H1 (cell line): ENCODE data around the gene PCCA. TPM values are rescaled to one million over a fixed set of nuclear protein-coding genes. Genes with fewer than 3 reads are reported as not detected.
"Not testable (repeated sequence)": the region's sequence is repeated elsewhere in the genome, so short reads cannot be mapped to it uniquely, and the experiment has no call there.

Source experiments
- CTCF ChIA-PET: fragments of 300-600 bp; sonication (Branson Sonifier 250); formaldehyde crosslinking; loops from one replicate; lab custom pipeline; 2021; ENCODE audit not compliant: partially characterized antibody; lab: Charles Lee
- POLR2A ChIA-PET: fragments of 300-600 bp; sonication (Branson Sonifier 250); formaldehyde crosslinking; loops from one replicate; lab custom pipeline; 2021; ENCODE audit warnings: inconsistent platforms; ENCODE audit not compliant: partially characterized antibody; lab: Charles Lee
- DNase-seq, 2 experiments: peaks; one replicate each; pipeline versions ENCODE4 v3.0.0 to v3.0.0-alpha.2; 2010 to 2022; ENCODE audit warnings: low spot score in 2 of 2, low read depth in 1 of 2, mixed read lengths in 1 of 2
- FAIRE-seq: peaks from 2 replicates; lab custom pipeline; 2011; peaks lifted over from hg19 to GRCh38; lab: Jason Lieb, UNC
- H2AFZ ChIP-seq: 2 replicates; pipeline ENCODE4 v1.8.1; 2012; ENCODE audit warnings: low read length, inconsistent platforms
- H2AK5ac ChIP-seq: 2 replicates; pipeline ENCODE4 v1.6.1; 2013; ENCODE audit warnings: low read depth, low read length
- H2BK120ac ChIP-seq: replicated peaks from 2 replicates; pipeline ENCODE3; 2013; ENCODE audit warnings: low read depth, low read length, inconsistent platforms
- H2BK12ac ChIP-seq: 2 replicates; pipeline ENCODE4 v1.6.1; 2013; ENCODE audit warnings: low read depth, low read length
- H2BK15ac ChIP-seq: 2 replicates; pipeline ENCODE4 v1.6.1; 2013; ENCODE audit warnings: low read length
- H2BK20ac ChIP-seq: 2 replicates; pipeline ENCODE4 v1.6.1; 2013; ENCODE audit warnings: low read length
- H2BK5ac ChIP-seq: 2 replicates; pipeline ENCODE4 v1.6.1; 2013; ENCODE audit warnings: low read depth, low read length
- H3K14ac ChIP-seq: 2 replicates; pipeline ENCODE4 v1.6.1; 2013; ENCODE audit warnings: inconsistent platforms; ENCODE audit not compliant: insufficient read length
- H3K18ac ChIP-seq: 2 replicates; pipeline ENCODE4 v1.6.1; 2013; ENCODE audit warnings: low read length; ENCODE audit errors: extremely low read depth
- H3K23ac ChIP-seq: 2 replicates; pipeline ENCODE4 v1.6.1; 2013; ENCODE audit warnings: inconsistent platforms; ENCODE audit not compliant: insufficient read length
- H3K23me2 ChIP-seq: 2 replicates; pipeline ENCODE4 v1.6.1; 2013; ENCODE audit warnings: low read depth, low read length
- H3K27ac ChIP-seq: 2 replicates; pipeline ENCODE4 v1.6.1; 2011; ENCODE audit warnings: low read depth, low read length, inconsistent platforms
- H3K27me3 ChIP-seq, 4 experiments: replicated peaks in 1 of 4; 1 replicate in 1 of 4; 2 replicates in 3 of 4; pipeline versions ENCODE4 v1.6.1 to v1.8.1; 2011 to 2013; ENCODE audit warnings: low read length in 3 of 4, mild to moderate bottlenecking in 3 of 4, inconsistent platforms in 2 of 4, mixed read lengths in 2 of 4, moderate library complexity in 1 of 4; ENCODE audit not compliant: control insufficient read depth in 3 of 4, insufficient read depth in 3 of 4; ENCODE audit errors: extremely low read depth in 1 of 4
- H3K36me3 ChIP-seq, 4 experiments: 2 replicates each; pipeline versions ENCODE4 v1.6.1 to v1.8.1; 2011 to 2013; ENCODE audit warnings: mild to moderate bottlenecking in 4 of 4, low read length in 3 of 4, moderate library complexity in 2 of 4, control low read depth in 1 of 4, inconsistent platforms in 1 of 4; ENCODE audit not compliant: insufficient read depth in 4 of 4, control insufficient read depth in 2 of 4
- H3K4ac ChIP-seq: replicated peaks from 2 replicates; pipeline ENCODE3; 2013; ENCODE audit warnings: low read length, low read depth, mixed read lengths, inconsistent platforms; ENCODE audit not compliant: insufficient read length
- H3K4me1 ChIP-seq, 4 experiments: replicated peaks in 1 of 4; 1 replicate in 1 of 4; 2 replicates in 3 of 4; pipeline versions ENCODE4 v1.6.1 to v1.8.1; 2011 to 2013; ENCODE audit warnings: low read length in 3 of 4, inconsistent platforms in 2 of 4, mixed read lengths in 1 of 4; ENCODE audit not compliant: insufficient read depth in 4 of 4, control insufficient read depth in 3 of 4
- H3K4me2 ChIP-seq, 2 experiments: 2 replicates each; pipeline versions ENCODE4 v1.6.1 to v1.8.1; 2011 to 2013; ENCODE audit warnings: low read depth in 2 of 2, low read length in 2 of 2, control low read depth in 1 of 2, inconsistent platforms in 1 of 2, mild to moderate bottlenecking in 1 of 2; ENCODE audit not compliant: insufficient read depth in 1 of 2
- H3K4me3 ChIP-seq, 4 experiments: fragments of 200-600, 300-600 bp in 1 of 4; sonication (generic), shearing (Covaris generic), sonication (Bioruptor Twin) in 1 of 4; 2 replicates each; pipeline versions ENCODE4 v1.5.1 to v1.8.1; 2011 to 2016; ENCODE audit warnings: low read length in 4 of 4, low read depth in 3 of 4, control low read depth in 2 of 4, inconsistent platforms in 2 of 4, mild to moderate bottlenecking in 2 of 4, mixed read lengths in 1 of 4, moderate library complexity in 1 of 4; ENCODE audit not compliant: insufficient read depth in 2 of 4; ENCODE audit errors: extremely low read depth in 1 of 4
- H3K56ac ChIP-seq: replicated peaks from 2 replicates; pipeline ENCODE3; 2013; ENCODE audit warnings: low read depth, mild to moderate bottlenecking, mixed read lengths, low read length, inconsistent platforms; ENCODE audit not compliant: insufficient read length
- H3K79me1 ChIP-seq: 2 replicates; pipeline ENCODE4 v1.6.1; 2013; ENCODE audit warnings: low read depth, low read length, control low read depth
- H3K79me2 ChIP-seq, 2 experiments: 2 replicates each; pipeline versions ENCODE4 v1.6.1 to v1.8.1; 2012 to 2013; ENCODE audit warnings: low read length in 2 of 2, mild to moderate bottlenecking in 2 of 2, inconsistent platforms in 1 of 2; ENCODE audit not compliant: insufficient read depth in 2 of 2, control insufficient read depth in 1 of 2
- H3K9ac ChIP-seq, 4 experiments: replicated peaks in 1 of 4; 1 replicate in 1 of 4; 2 replicates in 3 of 4; pipeline versions ENCODE4 v1.6.1 to v1.8.1; 2011 to 2013; ENCODE audit warnings: low read depth in 3 of 4, low read length in 3 of 4, control low read depth in 2 of 4, mild to moderate bottlenecking in 2 of 4, moderate library complexity in 2 of 4, inconsistent platforms in 1 of 4; ENCODE audit errors: extremely low read depth in 1 of 4
- H3K9me3 ChIP-seq, 2 experiments: 2 replicates each; pipeline versions ENCODE4 v1.6.1 to v1.8.1; 2012 to 2013; ENCODE audit warnings: mild to moderate bottlenecking in 2 of 2, moderate library complexity in 2 of 2, control low read depth in 1 of 2, inconsistent platforms in 1 of 2, low read depth in 1 of 2, low read length in 1 of 2, mixed read lengths in 1 of 2; ENCODE audit not compliant: insufficient read depth in 2 of 2
- H4K20me1 ChIP-seq, 2 experiments: replicated peaks in 1 of 2; 2 replicates each; pipeline versions ENCODE3 to v1.8.1; 2011 to 2013; ENCODE audit warnings: inconsistent platforms in 2 of 2, low read length in 2 of 2, mild to moderate bottlenecking in 1 of 2; ENCODE audit not compliant: insufficient read depth in 2 of 2, control insufficient read depth in 1 of 2
- H4K5ac ChIP-seq: 2 replicates; pipeline ENCODE4 v1.6.1; 2013; ENCODE audit warnings: low read length, low read depth, mixed read lengths, inconsistent platforms; ENCODE audit not compliant: insufficient read length
- H4K8ac ChIP-seq: 2 replicates; pipeline ENCODE4 v1.8.0; 2013; ENCODE audit warnings: mild to moderate bottlenecking, moderate library complexity, low read length, inconsistent platforms; ENCODE audit not compliant: insufficient read depth; ENCODE audit errors: extremely low read depth
- H4K91ac ChIP-seq: replicated peaks from 2 replicates; pipeline ENCODE3; 2013; ENCODE audit warnings: low read length, mixed read lengths, inconsistent platforms; ENCODE audit not compliant: insufficient read length
- CBX5 ChIP-seq: fragments of 300-800, 300-1000 bp; sonication (generic); IDR thresholded peaks from 2 replicates; pipeline ENCODE4 v1.7.1; 2016; ENCODE audit warnings: antibody characterized with exemption, low read length, low read depth
- CREB1 ChIP-seq: IDR thresholded peaks from 2 replicates; pipeline ENCODE4 v1.6.1; 2012; ENCODE audit warnings: inconsistent platforms
- CTBP2 ChIP-seq: IDR thresholded peaks from 2 replicates; pipeline ENCODE4 v1.7.0; 2011; ENCODE audit warnings: borderline replicate concordance, mild to moderate bottlenecking, moderate library complexity, mixed read lengths, low read length; ENCODE audit not compliant: insufficient read depth, insufficient read length
- JUND ChIP-seq: IDR thresholded peaks from 2 replicates; pipeline ENCODE4 v1.6.1; 2011; ENCODE audit warnings: mild to moderate bottlenecking, improper control_type of control experiment, low read length
- KDM5A ChIP-seq: fragments of 200-600 bp; IDR thresholded peaks from 2 replicates; pipeline ENCODE4 v1.7.1; 2012; ENCODE audit warnings: mild to moderate bottlenecking, low read length, inconsistent platforms, mixed read lengths
- NRF1 ChIP-seq: IDR thresholded peaks from 2 replicates; pipeline ENCODE4 v1.6.1; 2011; ENCODE audit warnings: mild to moderate bottlenecking, low read depth, low read length, improper control_type of control experiment
- POU5F1 ChIP-seq: IDR thresholded peaks from 2 replicates; pipeline ENCODE4 v1.6.1; 2011; ENCODE audit warnings: low read depth, mild to moderate bottlenecking, low read length, moderate library complexity
- WGBS, 2 experiments: shearing (Covaris generic) in 1 of 2; methylation state at CpG; one replicate each; pipeline versions ENCODE4 v1.1.6 to v1.1.7; 2013 to 2015; ENCODE audit warnings: low lambda C conversion rate in 2 of 2, mixed read lengths in 2 of 2, inconsistent platforms in 1 of 2, low coverage in 1 of 2, missing lambda C conversion rate in 1 of 2; ENCODE audit not compliant: insufficient replicate concordance in 2 of 2, insufficient coverage in 1 of 2, insufficient read length in 1 of 2; ENCODE audit errors: extremely low coverage in 1 of 2, missing lambda C conversion rate in 1 of 2; 5-methylcytosine and 5-hydroxymethylcytosine counted together
- polyA plus RNA-seq, 7 experiments: library from polyadenylated mRNA; depleted of rRNA in 3 of 7; stranded (reverse) in 5 of 7; unstranded in 2 of 7; fragments of >200 nt in 5 of 7; fragments of 200-250 nt in 2 of 7; gene quantifications; 1 replicate in 5 of 7; 2 replicates in 1 of 7; 4 replicates in 1 of 7; pipeline versions ENCODE4 v1.2.1 to v1.2.3, GENCODE V29; 2011 to 2013; ENCODE audit warnings: missing spikeins in 2 of 7, mixed read lengths in 2 of 7
- total RNA-seq: library from RNA; stranded (reverse); fragmentation: NEBNext Ultra II Directional; extraction: Animal tissue kit (Norgen Biotek cat#: 25700); gene quantifications from 2 replicates; pipeline ENCODE4 v1.2.1, GENCODE V29; 2021

Gene PCCA
- total and polyA plus RNA-seq, 2 of the 8 experiments (the other 6 are each of a cell fraction or from before 2014, with no cell fraction given) = 18.4 to 49.8 TPM

- TF ChIP-seq CTBP2 (no peak), NRF1 (no peak), JUND (no peak), CREB1 (no peak), POU5F1 (no peak), CBX5 (no peak), KDM5A (no peak)
Observed at GRCh38 chr13:100149389-100149788, 60.5 kb downstream of the PCCA start (continued).

GRCh38 chr13:100150711-100151110 lies 61.8 kb downstream of the PCCA start:
- H3K14ac ChIP-seq, H3K36me3 ChIP-seq, H2BK12ac ChIP-seq, H2AFZ ChIP-seq, H3K79me2 ChIP-seq, H3K9ac ChIP-seq, H2BK120ac ChIP-seq, H4K91ac ChIP-seq, FAIRE-seq, H3K27ac ChIP-seq, H3K27me3 ChIP-seq, H2BK20ac ChIP-seq, H4K20me1 ChIP-seq, POLR2A ChIA-PET, H3K9me3 ChIP-seq, H3K56ac ChIP-seq, H3K23ac ChIP-seq, H3K4me2 ChIP-seq, H3K4ac ChIP-seq, H4K5ac ChIP-seq, H3K4me3 ChIP-seq, DNase-seq, H2BK5ac ChIP-seq, H3K23me2 ChIP-seq, H3K79me1 ChIP-seq: not testable (repeated sequence)
- H3K18ac ChIP-seq = peak overlapping the region; percentile 54; the same call in 1 of the 2 replicates
- H2BK15ac ChIP-seq = 0 out of 2 replicates have a peak overlapping the region, but pooled peaks have one; percentile 88
- H3K4me1 ChIP-seq = peaks cover 4 to 17% (median 9%) of the 10 kb centered on the region in 4 experiments; a peak in 6 of 7 replicates
- H4K8ac ChIP-seq = 0 out of 2 replicates have a peak overlapping the region, but pooled peaks have one; percentile 51
- WGBS, 2 experiments = 91% methylated on average over 16 of the region's 16 CpGs; no CpG with 5 or more reads in 1 of the 2 experiments
- CTCF ChIA-PET = interaction anchor here (0.7 to 1.2 kb wide), 4 partner anchors 15 to 85 kb away, joined by 3 read pairs; no protein-coding TSS in a partner anchor
- 0 out of 2 replicates have a peak overlapping the region, but pooled peaks have one; percentile 44 for H2AK5ac ChIP-seq
